ENCODE data around the gene HEXD.
A peak's percentile ranks its signal among the peaks of the same experiment; 100 is the strongest.
"Not testable (repeated sequence)": the region's sequence is repeated elsewhere in the genome, so short reads cannot be mapped to it uniquely, and the experiment has no call there.

Gene HEXD

GRCh38 chr17:82440991-82441627, 23.0 kb downstream of the HEXD start:
- peak; percentile 66 for DNase-seq (ENCODE audit: low spot score)

GRCh38 chr17:82441691-82442487, 23.7 kb downstream of the HEXD start:
- DNase-seq (ENCODE audit: low spot score): no peak

DNA sequence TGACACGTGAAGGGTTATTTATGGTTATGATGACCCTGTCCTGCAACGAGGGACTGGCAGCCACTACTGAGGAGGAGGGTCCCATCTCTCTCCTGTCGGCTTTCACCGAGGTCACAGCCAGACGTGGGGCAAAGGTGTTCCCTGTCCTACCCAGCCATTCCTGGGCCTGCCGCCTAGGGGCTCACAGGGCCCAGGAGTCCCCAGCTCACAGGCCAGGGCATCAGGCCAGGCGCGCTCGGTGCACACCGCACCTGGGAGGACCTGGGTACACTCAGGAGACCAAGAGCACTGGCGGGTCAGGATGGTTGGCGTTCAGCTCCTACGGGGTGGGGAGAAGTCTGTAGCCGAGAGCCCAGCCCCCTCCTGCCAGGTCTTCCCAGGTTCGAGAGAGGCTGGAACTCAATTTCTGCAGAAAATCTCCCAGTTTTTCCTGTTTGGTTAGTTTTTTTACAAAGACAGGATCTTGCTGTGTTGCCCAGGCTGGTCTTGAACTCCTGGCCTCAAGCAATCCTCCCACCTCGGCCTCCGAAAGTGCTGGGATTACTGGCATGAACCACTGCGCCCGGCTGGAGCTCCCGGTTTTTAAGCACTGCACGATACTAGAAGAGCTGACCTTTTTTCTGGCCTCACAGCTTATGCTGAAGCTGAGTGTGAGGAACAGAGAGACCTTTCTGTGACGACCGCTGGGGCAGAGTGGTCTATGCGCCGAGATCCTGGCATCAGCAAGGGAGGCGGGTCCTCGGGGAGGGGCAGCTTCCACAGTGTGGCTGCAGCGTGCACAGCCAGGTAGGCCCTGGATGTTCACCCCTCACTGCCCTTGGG, 24.7 kb downstream of the HEXD start:
- no peak for DNase-seq (ENCODE audit: low spot score)

DNA sequence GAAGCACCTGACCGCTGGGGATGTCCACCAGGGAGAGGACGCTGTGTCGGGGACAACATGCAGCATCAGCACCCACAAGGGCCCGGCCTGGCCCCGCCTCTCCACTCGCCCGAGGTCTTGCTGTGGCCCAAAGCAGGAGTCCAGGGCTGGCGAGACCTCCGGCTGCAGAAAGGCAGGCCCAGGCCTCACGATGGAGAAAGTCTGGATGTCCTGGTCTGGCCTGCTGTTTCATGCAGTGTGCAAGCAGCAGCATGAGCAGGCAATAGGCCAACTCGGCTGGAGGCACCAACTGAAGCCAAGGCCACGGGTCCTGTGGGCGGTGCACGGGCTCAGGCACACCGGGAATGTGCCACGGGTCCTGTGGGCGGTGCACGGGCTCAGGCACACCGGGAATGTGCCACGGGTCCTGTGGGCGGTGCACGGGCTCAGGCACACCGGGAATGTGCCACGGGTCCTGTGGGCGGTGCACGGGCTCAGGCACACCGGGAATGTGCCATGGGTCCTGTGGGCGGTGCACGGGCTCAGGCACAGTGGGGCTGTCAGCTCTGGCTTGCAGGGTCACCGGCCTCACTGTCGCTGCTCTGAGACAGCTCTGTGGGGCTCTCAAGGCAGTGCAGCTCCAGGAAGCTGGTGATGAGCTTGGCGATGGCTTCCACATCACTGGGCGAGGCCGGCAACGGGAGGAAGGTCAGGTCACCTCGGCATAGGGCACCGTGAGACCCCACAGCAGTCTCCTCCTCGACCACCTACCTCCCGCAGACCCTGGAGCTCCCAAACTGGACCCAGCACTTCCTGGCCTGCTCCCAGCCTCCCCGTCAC, 25.5 kb downstream of the HEXD start:
- no peak for DNase-seq (ENCODE audit: low spot score)

DNA sequence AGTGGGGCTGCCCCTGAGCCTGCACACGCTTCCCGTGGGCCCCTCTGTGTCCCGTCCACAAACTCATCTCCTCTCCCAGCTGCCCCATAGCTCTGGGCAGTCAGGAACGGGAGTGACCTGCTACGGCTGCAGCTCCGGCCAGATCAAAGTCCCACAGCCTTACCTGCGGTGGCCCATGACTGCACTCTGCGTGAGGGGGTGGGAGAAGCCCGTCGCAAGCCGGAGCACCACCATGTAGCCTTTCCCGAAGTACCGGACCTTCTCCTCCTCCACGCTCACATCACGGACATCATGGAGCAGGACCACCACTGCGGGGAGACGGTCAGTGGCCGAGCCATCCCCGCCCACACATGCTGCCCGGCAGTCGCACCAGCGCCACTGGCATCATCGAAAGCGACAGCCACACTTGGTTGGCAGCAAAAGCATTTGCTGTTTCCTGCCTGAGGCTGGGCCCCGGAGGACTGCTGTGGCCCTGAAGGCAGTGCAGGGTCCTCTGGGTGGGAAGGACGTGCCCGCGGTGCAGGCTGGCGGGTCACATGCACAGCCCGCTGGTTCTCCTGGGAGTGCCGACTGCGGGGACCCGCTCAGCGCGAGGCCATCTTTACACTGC, 26.2 kb downstream of the HEXD start:
- no peak for DNase-seq (ENCODE audit: low spot score)

DNA sequence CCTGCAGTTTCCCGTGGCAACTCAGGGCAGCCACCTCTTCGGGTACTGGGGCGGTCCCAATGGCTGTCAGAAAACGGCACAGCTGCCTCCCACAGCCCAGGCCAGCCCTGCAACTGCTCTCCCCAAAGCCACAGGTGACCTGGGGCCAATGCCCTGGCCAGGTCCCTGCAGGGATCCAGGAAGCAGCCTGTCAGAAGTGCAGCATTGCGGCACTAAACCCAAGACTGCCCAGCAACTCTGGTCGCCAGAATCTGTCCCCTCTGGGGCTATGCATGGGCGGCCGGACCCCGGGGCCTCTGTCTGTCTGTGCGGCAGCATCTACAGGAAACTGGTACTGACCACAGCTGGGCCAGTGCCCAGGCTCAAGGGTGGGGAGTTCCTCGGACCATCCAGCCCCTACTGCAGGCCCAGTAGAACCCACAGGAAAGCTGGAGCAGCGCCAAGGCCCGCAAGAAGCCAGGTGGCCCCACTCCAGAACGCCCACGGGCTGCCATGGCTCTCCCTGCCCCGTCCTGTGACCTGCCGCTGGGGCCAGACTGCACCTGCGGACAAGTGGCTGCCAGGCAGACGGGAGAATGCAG, 26.9 kb downstream of the HEXD start:
- DNase-seq (ENCODE audit: low spot score): no peak

DNA sequence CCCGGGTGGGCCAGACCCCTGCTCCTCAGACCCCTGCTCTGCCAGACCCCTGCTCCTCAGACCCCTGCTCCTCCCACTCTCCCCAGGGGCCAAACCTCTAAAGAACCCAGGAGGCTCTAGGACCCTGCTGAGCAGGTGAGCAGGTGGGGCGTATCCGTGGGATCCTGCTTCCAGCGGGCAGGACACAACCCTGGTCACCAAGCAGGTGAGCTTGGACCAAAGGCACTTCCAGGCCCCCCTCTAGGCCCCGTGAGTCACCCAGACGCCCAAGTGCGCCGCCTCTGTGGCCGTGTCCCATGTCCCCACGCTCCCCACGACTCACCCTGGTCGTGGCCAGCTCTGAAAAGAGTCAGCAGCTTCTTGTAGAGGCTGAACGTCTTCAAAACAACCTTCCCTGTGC, 27.4 kb downstream of the HEXD start:
- DNase-seq (ENCODE audit: low spot score): no peak

DNA sequence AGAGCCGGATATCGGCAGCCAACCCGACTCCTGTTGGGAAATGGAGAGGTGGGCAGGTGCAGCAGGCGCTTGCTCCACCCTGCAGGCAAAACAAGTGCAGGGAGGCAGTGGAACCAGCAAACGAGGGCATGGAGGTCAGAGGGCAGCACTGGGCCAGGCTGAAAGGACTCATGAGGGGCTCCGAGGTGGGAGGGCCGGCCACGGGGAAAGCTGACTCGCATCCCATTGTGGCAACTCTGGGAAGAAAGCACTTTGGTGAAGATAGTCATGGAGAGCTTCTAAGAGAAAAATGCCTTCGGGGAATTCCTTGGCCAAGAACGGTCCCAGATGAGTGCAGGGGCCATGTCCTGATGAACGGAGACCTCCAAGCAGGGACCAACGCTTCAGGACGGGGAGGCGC, 28.0 kb downstream of the HEXD start:
- DNase-seq (ENCODE audit: low spot score): no peak

DNA sequence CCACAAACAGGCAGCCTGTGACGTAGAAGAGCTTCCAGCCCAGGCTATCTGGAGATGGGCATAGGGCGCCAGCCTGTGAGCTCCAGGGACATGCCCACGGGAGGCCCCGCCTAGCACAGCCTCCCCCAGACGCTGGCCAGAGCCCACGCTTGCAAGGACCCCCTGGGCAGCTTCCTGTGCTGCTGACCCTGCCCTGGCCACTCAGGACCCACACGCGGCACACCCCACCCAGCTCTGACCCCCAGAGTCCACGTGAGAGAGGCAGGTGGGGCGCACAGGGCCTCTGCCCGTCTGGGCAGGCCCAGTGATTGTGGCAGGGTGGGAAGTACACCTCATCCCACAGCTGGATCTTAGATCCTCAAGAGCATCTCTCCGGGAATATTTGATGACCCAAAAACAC, 28.5 kb downstream of the HEXD start:
- DNase-seq (ENCODE audit: low spot score): no peak

DNA sequence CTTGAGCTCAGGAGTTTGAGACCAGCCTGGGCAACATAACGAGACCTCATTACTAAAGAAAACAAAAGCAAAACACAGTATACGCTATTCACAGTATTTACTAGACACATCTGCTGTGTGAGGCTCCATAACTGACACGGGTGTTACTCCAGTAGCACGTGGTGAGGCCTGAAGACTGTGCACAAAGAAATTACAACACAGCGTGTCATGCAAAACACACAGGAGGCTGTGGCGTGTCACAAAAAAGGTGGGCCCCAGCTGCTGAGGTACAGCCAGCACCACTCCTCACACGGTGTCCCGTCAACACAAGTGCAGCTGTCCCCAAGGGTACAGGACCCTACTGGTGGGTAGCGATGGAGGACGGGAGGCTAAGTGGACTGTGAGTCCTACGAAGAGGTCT, 29.7 kb downstream of the HEXD start:
- DNase-seq (ENCODE audit: low spot score): no peak

DNA sequence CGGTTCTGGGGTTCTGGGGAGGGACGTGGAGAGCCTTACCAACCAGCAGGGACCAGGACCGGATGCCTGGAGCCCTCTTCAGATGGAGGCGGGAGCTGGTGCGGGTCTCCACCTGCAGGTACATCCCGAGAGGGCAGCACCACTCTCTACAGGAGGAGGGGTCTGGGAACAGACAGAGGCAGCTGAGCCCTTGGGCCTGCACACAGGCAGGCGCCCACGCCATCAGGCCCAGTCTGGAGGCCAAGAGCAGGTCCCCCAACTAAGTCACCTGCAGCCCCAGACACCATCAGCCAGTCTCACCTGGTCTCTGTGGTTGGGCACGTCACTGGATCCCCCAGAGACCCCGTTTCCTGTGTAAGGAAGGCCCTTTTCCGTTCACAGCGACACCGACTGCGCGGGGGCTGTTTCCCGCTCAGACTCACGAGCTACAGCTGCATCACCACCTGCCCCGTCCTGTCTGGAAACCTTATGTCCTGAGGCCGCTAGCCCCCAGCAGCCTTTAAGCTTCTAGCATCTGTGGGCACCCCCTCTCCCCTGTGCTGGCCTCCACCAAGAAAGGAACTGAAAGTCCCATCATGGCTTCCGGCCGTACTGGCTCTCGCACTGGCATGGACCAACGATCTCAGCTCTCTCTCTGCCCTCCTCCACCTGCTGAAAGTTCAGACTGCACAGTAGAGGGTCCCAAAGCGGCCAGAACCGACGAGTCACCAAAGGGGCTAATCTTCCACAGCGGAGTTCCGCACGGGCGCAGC, 31.2 kb downstream of the HEXD start:
- DNase-seq (ENCODE audit: low spot score): no peak

DNA sequence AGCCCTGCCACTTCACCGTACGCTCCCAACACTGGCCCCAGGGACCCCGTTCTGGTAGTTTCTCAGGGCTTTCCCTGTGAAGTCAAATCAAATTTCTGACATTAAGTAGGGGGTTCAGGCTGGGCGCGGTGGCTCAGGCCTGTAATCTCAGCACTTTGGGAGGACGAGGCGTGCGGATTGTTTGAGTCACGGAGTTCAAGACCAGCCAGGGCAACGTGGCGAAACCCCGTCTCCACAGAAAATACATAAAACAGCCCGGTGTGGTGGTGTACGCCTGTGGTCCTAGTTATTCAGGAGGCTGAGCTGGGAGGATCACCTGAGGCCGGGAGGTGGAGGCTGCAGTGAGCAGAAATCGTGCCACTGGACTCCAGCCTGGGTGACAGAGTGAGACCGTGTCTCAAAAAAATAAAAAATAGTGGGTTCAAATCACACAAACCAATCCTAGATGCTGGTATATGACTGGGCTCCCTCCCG, 31.8 kb downstream of the HEXD start:
- DNase-seq (ENCODE audit: low spot score): no peak

DNA sequence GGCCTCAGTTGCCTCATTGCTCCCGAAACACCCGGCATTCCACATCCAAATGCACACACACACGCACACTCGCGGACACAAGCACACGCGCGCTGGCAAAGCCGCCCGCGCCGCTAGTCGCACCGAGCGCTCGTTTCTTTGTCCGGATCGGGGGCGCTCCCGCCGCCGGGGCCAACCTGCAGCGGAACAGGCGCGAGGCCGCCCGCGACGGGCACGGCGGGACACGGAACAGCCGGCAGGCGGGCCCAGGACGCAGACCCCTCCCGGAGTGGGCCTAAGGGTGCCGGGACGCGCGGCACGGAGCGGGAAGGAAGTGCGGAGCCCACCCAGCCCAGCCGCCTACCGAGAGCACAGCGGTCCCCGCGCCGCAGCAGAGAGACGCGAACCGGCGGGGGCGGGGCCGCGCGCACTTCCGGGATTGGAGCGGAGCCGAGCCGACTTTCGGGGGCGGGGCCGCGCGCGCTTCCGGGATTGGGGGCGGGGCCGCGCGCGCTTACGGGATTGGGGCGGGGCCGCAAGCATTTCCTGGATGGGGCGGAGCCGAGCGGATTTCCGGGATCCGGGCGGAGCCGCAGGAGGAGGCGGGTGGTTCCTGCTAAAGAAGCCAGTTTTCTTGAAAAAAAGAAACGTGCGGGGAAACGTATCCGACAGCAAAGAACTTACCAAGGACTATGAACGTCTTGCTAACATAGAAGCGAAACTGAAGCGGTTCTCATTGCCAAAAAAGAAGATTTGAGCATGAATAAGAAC, 32.4 kb downstream of the HEXD start, which contains the start of gene CYBC1:
CYBC1 (minus strand) TSS at position 396 of the 750 bp plus-strand sequence. CDS start 1,498 bp downstream, outside the sequence.
- DNase-seq (ENCODE audit: low spot score): peak; percentile 97

DNA sequence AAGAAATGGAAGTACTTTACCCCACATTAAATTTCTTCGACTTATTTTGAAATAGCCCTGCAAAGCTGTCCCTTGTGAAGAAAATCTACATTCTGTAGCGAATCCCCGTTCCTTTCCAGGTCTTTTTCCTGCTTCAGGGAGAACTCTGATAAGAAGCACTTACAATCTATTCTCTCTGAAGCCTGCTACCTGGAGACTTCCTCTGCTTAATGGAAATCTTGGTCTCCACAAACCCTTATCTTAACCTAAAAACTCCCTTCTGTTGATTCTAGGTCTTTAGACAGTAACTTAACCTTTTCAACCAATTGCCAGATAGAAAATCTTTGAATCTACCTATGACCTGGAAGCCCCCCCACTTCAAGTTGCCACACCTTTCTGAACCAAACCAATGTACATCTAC, 34.0 kb downstream of the HEXD start:
- no peak for DNase-seq (ENCODE audit: low spot score)

- DNase-seq (ENCODE audit: low spot score): not testable (repeated sequence)
These were observed 35.0 kb downstream of the HEXD start for GRCh38 chr17:82453151-82453550.

DNA sequence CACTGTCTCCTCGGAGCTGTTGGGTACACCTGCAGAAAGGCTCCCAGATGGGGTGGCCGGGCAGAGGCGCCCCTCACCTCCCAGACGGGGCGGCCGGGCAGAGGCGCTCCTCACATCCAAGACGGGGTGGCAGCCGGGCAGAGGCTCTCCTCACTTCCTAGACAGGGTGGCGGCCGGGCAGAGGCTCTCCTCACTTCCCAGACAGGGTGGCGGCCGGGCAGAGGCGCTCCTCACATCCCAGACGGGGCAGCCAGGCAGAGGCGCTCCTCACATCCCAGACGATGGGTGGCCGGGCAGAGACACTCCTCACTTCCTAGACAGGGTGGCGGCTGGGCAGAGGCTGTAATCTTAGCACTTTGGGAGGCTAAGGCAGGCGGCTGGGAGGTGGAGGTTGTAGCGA, 35.6 kb downstream of the HEXD start:
- not testable (repeated sequence) for DNase-seq (ENCODE audit: low spot score)

- no peak for DNase-seq (ENCODE audit: low spot score)
These were observed 39.2 kb downstream of the HEXD start for GRCh38 chr17:82457073-82457928.

GRCh38 chr17:82457929-82458178, 39.7 kb downstream of the HEXD start:
- DNase-seq (ENCODE audit: low spot score): no peak

Data from left forelimb (tissue), 1 donor.